GM21526 (cell line): ENCODE data around the gene ZNF821.
"Not testable (repeated sequence)": the region's sequence is repeated elsewhere in the genome, so short reads cannot be mapped to it uniquely, and the experiment has no call there.

ENCODE experiments used
- ATAC-seq: cut with Tn5 transposase; IDR thresholded peaks from one replicate; pipeline ENCODE4 v1.9.1; 2021; ENCODE audit warnings: moderate library complexity; ENCODE audit not compliant: unreplicated experiment, low FRiP score

The ZNF821 gene

DNA sequence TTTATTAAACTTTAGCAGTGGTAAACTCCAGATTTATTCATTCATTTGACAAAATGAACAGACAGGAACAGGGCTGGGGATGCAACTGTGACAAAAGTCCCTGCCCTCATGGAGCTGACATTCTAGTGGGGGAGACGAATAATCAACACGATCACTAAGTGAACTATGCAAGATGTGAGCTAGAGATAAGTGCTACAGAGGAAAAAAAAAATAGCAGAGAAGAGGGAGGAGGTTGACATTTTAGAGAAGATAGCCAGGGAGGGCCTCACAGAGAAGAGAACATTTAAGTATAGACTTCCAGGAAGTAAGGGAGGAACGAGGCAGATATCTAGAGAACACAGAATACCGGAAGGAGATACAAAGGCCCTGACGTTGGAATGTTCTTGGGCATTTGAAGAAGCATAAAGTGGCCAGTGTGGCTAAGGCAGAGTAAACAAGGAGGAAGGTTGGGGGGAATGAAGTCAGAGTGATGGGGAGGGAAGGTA, 57.4 kb downstream of the ZNF821 start:
- ATAC-seq = no peak

DNA sequence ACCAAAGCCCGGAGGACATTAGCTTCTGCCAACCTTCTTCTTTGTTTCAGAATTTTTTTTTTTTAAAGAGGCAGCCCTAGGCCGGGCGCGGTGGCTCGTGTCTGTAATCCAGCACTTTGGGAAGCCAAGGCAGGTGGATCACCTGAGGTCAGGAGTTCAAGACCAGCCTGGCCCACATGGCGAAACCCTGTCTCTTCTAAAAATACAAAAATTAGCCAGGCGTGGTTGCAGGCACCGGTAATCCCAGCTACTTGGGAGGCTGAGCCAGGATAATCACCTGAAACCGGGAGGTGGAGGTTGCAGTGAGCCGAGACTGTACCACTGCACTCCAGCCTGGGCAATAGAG, 66.9 kb downstream of the ZNF821 start:
- not testable (repeated sequence) for ATAC-seq

DNA sequence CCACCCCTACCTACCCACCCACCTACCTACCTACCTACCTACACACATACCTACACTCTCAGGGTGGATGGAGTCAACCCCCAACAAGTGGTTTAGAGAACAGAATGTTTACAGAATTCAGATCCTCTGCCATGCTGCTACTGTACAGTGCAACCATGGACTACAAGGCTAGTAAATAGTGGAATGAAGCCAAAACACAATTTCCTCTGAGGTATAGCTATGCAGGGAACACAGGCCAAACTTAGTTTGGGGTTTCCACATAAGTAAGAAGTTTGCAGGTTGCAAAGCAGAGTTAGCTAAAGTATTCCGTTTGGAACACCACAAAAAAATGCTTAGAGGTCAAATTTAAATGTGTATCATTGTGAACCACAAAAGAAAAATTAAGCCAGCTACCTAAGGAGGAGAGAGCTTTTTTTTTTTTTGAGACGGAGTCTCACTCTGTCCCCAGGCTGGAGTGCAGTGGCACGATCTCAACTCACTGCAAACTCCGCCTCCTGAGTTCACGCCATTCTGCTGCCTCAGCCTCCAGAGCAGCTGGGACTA, 72.7 kb downstream of the ZNF821 start:
- ATAC-seq = no peak

DNA sequence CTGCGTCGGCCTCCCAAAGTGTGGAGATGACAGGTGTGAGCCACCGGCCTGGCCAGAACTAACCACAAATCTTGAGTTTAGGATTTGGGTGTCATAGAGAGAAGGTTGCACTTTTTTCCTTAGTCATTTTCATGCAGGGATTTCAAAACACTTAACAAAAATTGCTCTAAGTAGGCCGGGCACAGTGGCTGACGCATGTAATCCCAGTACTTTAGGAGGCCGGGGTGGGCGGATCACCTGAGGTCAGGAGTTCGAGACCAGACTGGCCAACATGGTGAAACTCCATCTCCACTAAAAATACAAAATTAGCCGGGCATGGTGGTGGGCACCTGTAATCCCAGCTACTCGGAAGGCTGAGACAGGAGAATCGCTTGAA, 73.8 kb downstream of the ZNF821 start:
- not testable (repeated sequence) for ATAC-seq
